GM23248 (cell line): Measurements from ENCODE around the gene ATP13A4. TPM values are rescaled to one million over a fixed set of nuclear protein-coding genes. Genes with fewer than 3 reads are reported as not detected.

Experiments
- DNase-seq: peaks from one replicate; pipeline ENCODE4 v3.0.0-alpha.2; 2015
- H2AFZ ChIP-seq: fragments of 200-600 bp; sonication (generic); 2 replicates; pipeline ENCODE4 v1.6.1; 2016; ENCODE audit warnings: antibody characterized with exemption
- H3F3A ChIP-seq: fragments of 200-600 bp; sonication (generic); 2 replicates; pipeline ENCODE4 v1.6.1; 2016; ENCODE audit warnings: mild to moderate bottlenecking, antibody characterized with exemption, mixed run types; ENCODE audit not compliant: insufficient read depth
- H3K27ac ChIP-seq: fragments of 200-600 bp; sonication (generic); 2 replicates; pipeline ENCODE4 v1.5.1; 2016; ENCODE audit warnings: mild to moderate bottlenecking
- H3K27me3 ChIP-seq: fragments of 200-600 bp; sonication (generic); replicated peaks from 2 replicates; pipeline ENCODE4 v1.6.1; 2016; ENCODE audit warnings: mild to moderate bottlenecking; ENCODE audit not compliant: insufficient read depth
- H3K36me3 ChIP-seq: fragments of 200-600 bp; sonication (generic); 2 replicates; pipeline ENCODE4 v1.6.1; 2016; ENCODE audit warnings: low read depth, mild to moderate bottlenecking
- H3K4me1 ChIP-seq: fragments of 200-600 bp; sonication (generic); 2 replicates; pipeline ENCODE4 v1.6.1; 2016; ENCODE audit warnings: mild to moderate bottlenecking; ENCODE audit not compliant: insufficient read depth
- H3K4me2 ChIP-seq: fragments of 200-600 bp; sonication (generic); one replicate; pipeline ENCODE4 v1.6.1; 2016; ENCODE audit warnings: mild to moderate bottlenecking; ENCODE audit not compliant: unreplicated experiment
- H3K4me3 ChIP-seq: fragments of 200-600 bp; sonication (generic); 2 replicates; pipeline ENCODE4 v1.5.1; 2016; ENCODE audit warnings: mild to moderate bottlenecking
- H3K79me2 ChIP-seq: fragments of 200-600 bp; sonication (generic); 2 replicates; pipeline ENCODE4 v1.6.1; 2016; ENCODE audit warnings: mild to moderate bottlenecking; ENCODE audit not compliant: insufficient read depth
- H3K9ac ChIP-seq: fragments of 200-600 bp; sonication (generic); 2 replicates; pipeline ENCODE4 v1.6.1; 2016; ENCODE audit warnings: mild to moderate bottlenecking
- H3K9me2 ChIP-seq: fragments of 200-600 bp; sonication (generic); 2 replicates; pipeline ENCODE4 v1.6.1; 2016; ENCODE audit warnings: mixed run types, mild to moderate bottlenecking, moderate library complexity; ENCODE audit not compliant: insufficient read depth
- H3K9me3 ChIP-seq: fragments of 200-600 bp; sonication (generic); one replicate; pipeline ENCODE4 v1.6.1; 2017; ENCODE audit warnings: low read depth
- H4K20me1 ChIP-seq: fragments of 200-600 bp; sonication (generic); 2 replicates; pipeline ENCODE4 v1.6.0; 2016; ENCODE audit not compliant: insufficient read depth
- EZH2 ChIP-seq: fragments of 200-600 bp; sonication (generic); IDR thresholded peaks from 2 replicates; pipeline ENCODE4 v1.6.1; 2018; ENCODE audit warnings: antibody characterized with exemption, mild to moderate bottlenecking; ENCODE audit not compliant: insufficient read depth, poor library complexity, severe bottlenecking
- EZH2phosphoT487 ChIP-seq: fragments of 200-600 bp; sonication (generic); IDR thresholded peaks from 2 replicates; pipeline ENCODE4 v1.6.1; 2018; ENCODE audit warnings: antibody characterized with exemption, moderate library complexity, mild to moderate bottlenecking, low read depth; ENCODE audit not compliant: insufficient read depth
- WGBS, 2 experiments: methylation state at CpG; one replicate each; pipeline ENCODE4 v1.1.6; 2015 to 2017; ENCODE audit warnings: low lambda C conversion rate in 2 of 2, low coverage in 1 of 2; ENCODE audit errors: missing lambda C conversion rate in 2 of 2; 5-methylcytosine and 5-hydroxymethylcytosine counted together
- in situ Hi-C: fragments of 300-500 bp; cut with MboI; formaldehyde crosslinking; loops from 2 replicates; pipeline ENCODE4 v1.15.0; 2020
- polyA plus RNA-seq: library from polyadenylated mRNA; unstranded; fragments of >200 nt; fragmentation: Nextera tagmentation; extraction: Ambion mirVana; gene quantifications from 2 replicates; pipeline ENCODE4 v1.2.1, GENCODE V29; 2016
- total RNA-seq: library from RNA; depleted of rRNA; stranded (reverse); fragments of >200 nt; shearing (Covaris generic); gene quantifications from 2 replicates; pipeline ENCODE4 v1.2.3, GENCODE V29; 2014

ATP13A4 gene
- total and polyA plus RNA-seq, 2 experiments from 2014 or later = not detected

DNA sequence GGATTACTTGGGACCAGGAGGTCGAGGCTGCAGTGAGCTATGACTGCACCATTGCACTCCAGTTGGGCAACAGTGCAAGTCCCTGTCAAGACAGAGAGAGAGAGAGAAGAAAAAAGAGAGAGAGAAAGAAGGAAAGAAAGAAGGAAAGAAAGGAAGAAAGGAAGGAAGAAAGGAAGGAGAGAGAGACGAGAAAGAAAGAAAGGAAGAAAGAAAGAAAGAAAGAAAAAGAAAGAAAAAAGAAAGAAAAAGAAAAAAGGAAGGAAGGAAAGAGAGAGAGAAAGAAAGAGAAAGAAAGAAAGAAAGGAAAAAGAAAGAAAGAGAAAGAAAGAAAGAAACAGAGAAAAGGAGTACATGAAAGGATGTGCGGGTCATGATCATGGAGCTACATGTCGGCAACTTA is 80.2 kb downstream of the ATP13A4 start:
- in situ Hi-C loops = loop anchor here (25.0 kb wide), 1 partner anchor 662 kb away; no protein-coding TSS in a partner anchor
- no peak overlapping the region for H3K9ac ChIP-seq
- no peak overlapping the region for H2AFZ ChIP-seq
- no peaks in the 10 kb centered on the region for H3K27me3 ChIP-seq
- H3K4me2 ChIP-seq = no peak overlapping the region
- no peak overlapping the region for H3K4me3 ChIP-seq
- no peaks in the 10 kb centered on the region for H3K36me3 ChIP-seq
- 60 to 67% methylated on average over 3 to 4 of the region's 4 CpGs for WGBS, 2 experiments
- H4K20me1 ChIP-seq = no peaks in the 10 kb centered on the region
- no peaks in the 10 kb centered on the region for H3K79me2 ChIP-seq
- no peak for DNase-seq
- no peaks in the 10 kb centered on the region for H3K4me1 ChIP-seq
- H3K9me2 ChIP-seq = no peaks in the 10 kb centered on the region
- H3F3A ChIP-seq = no peaks in the 10 kb centered on the region
- no peak overlapping the region for H3K27ac ChIP-seq
- no peaks in the 10 kb centered on the region for H3K9me3 ChIP-seq
- TF ChIP-seq EZH2 (no peak), EZH2phosphoT487 (no peak)

DNA sequence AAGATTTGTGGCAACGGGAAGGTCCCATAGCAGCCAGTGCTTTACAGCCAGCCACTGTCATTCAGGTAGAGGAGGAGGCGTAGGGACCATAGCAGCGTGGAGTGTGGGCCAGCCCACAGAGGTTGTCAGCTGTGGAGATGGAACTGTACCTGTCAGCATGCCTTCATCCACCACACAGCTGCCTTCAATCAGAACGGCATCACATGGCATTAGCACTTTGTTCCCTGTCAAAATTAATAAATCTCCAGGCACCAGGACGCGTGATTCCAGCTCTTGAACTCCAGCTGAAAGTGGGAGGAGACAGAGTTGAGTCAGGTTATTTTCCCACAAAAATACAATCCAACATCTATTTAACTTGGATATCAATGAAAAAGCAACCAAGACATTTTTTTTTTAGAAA is 84.0 kb downstream of the ATP13A4 start:
- H3K9ac ChIP-seq = no peak overlapping the region
- WGBS, 2 experiments = 19 to 24% methylated on average over 6 of the region's 6 CpGs
- H3K4me1 ChIP-seq = no peaks in the 10 kb centered on the region
- DNase-seq = no peak
- no peaks in the 10 kb centered on the region for H4K20me1 ChIP-seq
- no peaks in the 10 kb centered on the region for H3K27me3 ChIP-seq
- H3K9me2 ChIP-seq = no peaks in the 10 kb centered on the region
- H3K36me3 ChIP-seq = no peaks in the 10 kb centered on the region
- H3F3A ChIP-seq = no peaks in the 10 kb centered on the region
- TF ChIP-seq EZH2 (no peak), EZH2phosphoT487 (no peak)
- H3K9me3 ChIP-seq = no peaks in the 10 kb centered on the region
- no peak overlapping the region for H3K4me2 ChIP-seq
- H2AFZ ChIP-seq = no peak overlapping the region
- H3K79me2 ChIP-seq = no peaks in the 10 kb centered on the region
- H3K27ac ChIP-seq = no peak overlapping the region
- in situ Hi-C loops = loop anchor here (25.0 kb wide), 1 partner anchor 658 kb away; no protein-coding TSS in a partner anchor
- no peak overlapping the region for H3K4me3 ChIP-seq

DNA sequence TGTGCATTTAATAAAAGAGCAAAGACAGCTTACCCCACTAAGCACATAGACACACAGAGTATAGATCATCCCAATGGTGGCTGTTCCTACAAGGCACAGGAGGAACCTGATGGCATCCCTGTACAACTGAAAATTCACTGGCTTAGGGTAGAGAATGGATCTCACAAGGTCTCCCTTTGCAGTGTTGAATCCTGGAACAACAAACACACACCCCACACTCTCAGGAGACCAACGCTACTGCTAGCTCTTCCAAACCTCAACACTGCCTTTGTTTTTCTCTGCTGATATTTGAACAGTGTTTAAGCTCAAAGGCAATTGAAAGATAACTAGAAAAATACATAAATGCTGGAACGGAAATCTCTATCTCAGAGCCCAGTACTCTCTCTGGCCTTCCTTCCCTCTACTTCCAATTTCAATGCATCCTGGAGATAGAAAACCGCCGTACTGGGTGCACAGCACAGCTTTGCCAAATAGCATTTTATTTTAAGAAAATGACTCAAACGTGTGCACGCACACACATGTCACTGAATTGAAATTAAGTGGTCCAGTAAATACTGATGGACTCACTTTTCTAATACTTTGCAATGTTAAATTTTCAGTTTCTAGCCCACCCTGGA is 88.6 kb downstream of the ATP13A4 start:
- Histone ChIP-seq H3K9me2 (no peaks in the 10 kb centered on the region), H2AFZ (no peak overlapping the region), H3K27ac (no peak overlapping the region), H3K36me3 (no peaks in the 10 kb centered on the region), H3K4me3 (no peak overlapping the region), H3K27me3 (no peaks in the 10 kb centered on the region), H3K9me3 (no peaks in the 10 kb centered on the region), H4K20me1 (no peaks in the 10 kb centered on the region), H3K4me2 (no peak overlapping the region), H3K4me1 (no peaks in the 10 kb centered on the region), H3K9ac (no peak overlapping the region), H3K79me2 (no peaks in the 10 kb centered on the region), H3F3A (no peaks in the 10 kb centered on the region)
- DNase-seq = no peak
- in situ Hi-C loops = loop anchor here (25.0 kb wide), 1 partner anchor 654 kb away; no protein-coding TSS in a partner anchor
- TF ChIP-seq EZH2 (no peak), EZH2phosphoT487 (no peak)
- WGBS, 2 experiments = 55 to 59% methylated on average over 6 of the region's 6 CpGs

DNA sequence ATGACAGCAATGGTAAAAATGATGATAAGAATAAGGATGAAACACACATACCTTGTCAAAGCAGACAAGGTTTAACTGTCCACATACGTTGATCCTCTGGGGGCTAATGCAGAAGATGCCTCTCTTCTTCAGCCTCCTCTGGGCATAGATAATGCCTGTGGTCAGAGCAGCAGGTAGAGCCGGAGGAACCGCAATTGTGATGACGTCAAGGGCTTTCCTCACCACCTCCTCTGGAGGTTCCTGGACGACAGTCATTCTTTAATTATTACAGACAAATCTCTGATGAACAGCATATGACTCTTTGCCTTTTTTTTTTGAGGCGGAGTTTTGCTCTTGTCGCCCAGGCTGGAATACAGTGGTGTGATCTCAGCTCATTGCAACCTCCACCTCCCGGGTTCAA is 89.8 kb downstream of the ATP13A4 start:
- H3K9me3 ChIP-seq = no peaks in the 10 kb centered on the region
- H3K4me2 ChIP-seq = no peak overlapping the region
- TF ChIP-seq EZH2 (no peak), EZH2phosphoT487 (no peak)
- no peak overlapping the region for H2AFZ ChIP-seq
- no peaks in the 10 kb centered on the region for H3F3A ChIP-seq
- H3K27me3 ChIP-seq = no peaks in the 10 kb centered on the region
- no peak overlapping the region for H3K4me3 ChIP-seq
- no peaks in the 10 kb centered on the region for H3K79me2 ChIP-seq
- no peak overlapping the region for H3K9ac ChIP-seq
- 69 to 72% methylated on average over 8 of the region's 8 CpGs for WGBS, 2 experiments
- in situ Hi-C loops = loop anchor here (25.0 kb wide), 1 partner anchor 653 kb away; no protein-coding TSS in a partner anchor
- H3K4me1 ChIP-seq = no peaks in the 10 kb centered on the region
- no peaks in the 10 kb centered on the region for H3K36me3 ChIP-seq
- no peaks in the 10 kb centered on the region for H3K9me2 ChIP-seq
- H4K20me1 ChIP-seq = no peaks in the 10 kb centered on the region
- no peak overlapping the region for H3K27ac ChIP-seq
- DNase-seq = no peak

DNA sequence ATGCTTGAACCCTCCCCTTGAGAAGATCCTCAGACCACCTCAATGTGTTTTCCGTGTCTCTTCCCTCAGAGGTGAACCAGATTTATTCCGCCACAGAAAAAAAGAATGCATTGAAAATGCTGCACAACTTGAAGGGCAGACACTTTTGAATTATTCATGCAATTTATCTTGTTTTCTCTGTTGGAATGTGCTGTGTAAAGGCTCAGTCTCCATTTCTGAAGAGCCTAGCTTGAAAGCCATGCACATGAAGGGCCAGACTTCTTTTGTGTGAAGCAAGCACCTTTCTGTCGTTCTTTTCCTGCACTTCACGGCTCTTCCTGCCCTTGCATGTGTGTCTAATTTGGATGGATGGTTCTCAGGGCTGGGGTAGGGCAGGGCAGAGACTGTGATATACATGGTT is 97.2 kb downstream of the ATP13A4 start:
- no peak overlapping the region for H3K27ac ChIP-seq
- H3K9me3 ChIP-seq = no peaks in the 10 kb centered on the region
- no peaks in the 10 kb centered on the region for H3K9me2 ChIP-seq
- H4K20me1 ChIP-seq = no peaks in the 10 kb centered on the region
- no peak overlapping the region for H2AFZ ChIP-seq
- H3F3A ChIP-seq = no peaks in the 10 kb centered on the region
- H3K36me3 ChIP-seq = no peaks in the 10 kb centered on the region
- H3K4me2 ChIP-seq = no peak overlapping the region
- WGBS, 2 experiments = 48 to 50% methylated on average over 4 of the region's 4 CpGs
- no peak overlapping the region for H3K9ac ChIP-seq
- in situ Hi-C loops = loop anchor here (25.0 kb wide), 1 partner anchor 645 kb away; no protein-coding TSS in a partner anchor
- H3K4me3 ChIP-seq = no peak overlapping the region
- H3K27me3 ChIP-seq = no peaks in the 10 kb centered on the region
- H3K4me1 ChIP-seq = no peaks in the 10 kb centered on the region
- H3K79me2 ChIP-seq = no peaks in the 10 kb centered on the region
- no peak for DNase-seq
- TF ChIP-seq EZH2phosphoT487 (no peak), EZH2 (no peak)
